ENCODE results near the gene BMAL1. TPM values are rescaled to one million over a fixed set of nuclear protein-coding genes. Genes with fewer than 3 reads are reported as not detected.

The BMAL1 gene
- total and polyA plus RNA-seq, 2 donors from 2014 or later, result 9.2 to 20.6 TPM

DNA sequence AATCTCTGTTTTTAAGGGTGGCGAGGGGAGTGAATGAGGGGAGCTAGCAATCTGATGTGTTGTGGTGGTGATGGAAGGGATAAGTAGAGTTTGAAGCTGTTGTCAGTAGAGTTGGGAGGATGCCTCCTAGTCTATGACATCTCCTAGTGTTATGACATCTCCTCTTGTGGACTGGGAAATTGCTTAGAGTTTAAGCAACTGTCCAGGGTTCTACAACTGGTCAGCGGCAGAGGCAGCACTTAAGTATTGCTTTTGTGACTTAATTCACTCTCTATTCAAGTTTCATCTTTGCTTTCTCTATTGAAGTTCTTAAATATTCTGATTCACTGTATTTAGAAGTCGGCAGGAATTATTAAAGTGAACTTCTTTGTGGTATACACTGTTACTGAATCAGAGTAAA is 13.8 kb downstream of the BMAL1 start:
- intact Hi-C loops (cut with DNase I), result no loop called here
- H3K27me3 ChIP-seq (ENCODE audit: control insufficient read depth, insufficient read depth, low read length), result no peaks in the 10 kb centered on the region
- TF ChIP-seq, protein P1, sequence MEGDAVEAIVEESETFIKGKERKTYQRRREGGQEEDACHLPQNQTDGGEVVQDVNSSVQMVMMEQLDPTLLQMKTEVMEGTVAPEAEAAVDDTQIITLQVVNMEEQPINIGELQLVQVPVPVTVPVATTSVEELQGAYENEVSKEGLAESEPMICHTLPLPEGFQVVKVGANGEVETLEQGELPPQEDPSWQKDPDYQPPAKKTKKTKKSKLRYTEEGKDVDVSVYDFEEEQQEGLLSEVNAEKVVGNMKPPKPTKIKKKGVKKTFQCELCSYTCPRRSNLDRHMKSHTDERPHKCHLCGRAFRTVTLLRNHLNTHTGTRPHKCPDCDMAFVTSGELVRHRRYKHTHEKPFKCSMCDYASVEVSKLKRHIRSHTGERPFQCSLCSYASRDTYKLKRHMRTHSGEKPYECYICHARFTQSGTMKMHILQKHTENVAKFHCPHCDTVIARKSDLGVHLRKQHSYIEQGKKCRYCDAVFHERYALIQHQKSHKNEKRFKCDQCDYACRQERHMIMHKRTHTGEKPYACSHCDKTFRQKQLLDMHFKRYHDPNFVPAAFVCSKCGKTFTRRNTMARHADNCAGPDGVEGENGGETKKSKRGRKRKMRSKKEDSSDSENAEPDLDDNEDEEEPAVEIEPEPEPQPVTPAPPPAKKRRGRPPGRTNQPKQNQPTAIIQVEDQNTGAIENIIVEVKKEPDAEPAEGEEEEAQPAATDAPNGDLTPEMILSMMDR (IDR thresholded peaks at IDR 0.05; ENCODE audit: borderline replicate concordance, extremely low read depth, insufficient read depth), result no peak

GRCh38 chr11:13291800-13292199 is 14.2 kb downstream of the BMAL1 start:
- FAIRE-seq (no peak), DNase-seq (no peak)
- Histone ChIP-seq H3K27me3 (ENCODE audit: control insufficient read depth, insufficient read depth, low read length) (no peaks in the 10 kb centered on the region), H3K9me3 (ENCODE audit: control insufficient read depth in 2 of 3, insufficient read depth in 1 of 3, low read length in 3 of 3) (no peaks in the 10 kb centered on the region), H3K9ac (ENCODE audit: low read length in 3 of 3) (no peak overlapping the region), H3K4me1 (ENCODE audit: control insufficient read depth in 2 of 3, insufficient read depth in 2 of 3, low read depth in 1 of 3, low read length in 3 of 3) (peaks cover 0 to 7% (median 0%) of the 10 kb centered on the region in 3 donors), H3K36me3 (ENCODE audit: control insufficient read depth in 2 of 3, insufficient read depth in 3 of 3, low read length in 3 of 3) (no peaks in the 10 kb centered on the region), H3K4me3 (ENCODE audit: low read length in 3 of 3) (no peak overlapping the region), H3K27ac (ENCODE audit: low read depth in 2 of 2, low read length in 2 of 2) (no peak overlapping the region)
- intact Hi-C loops (cut with DNase I), result no loop called here
- TF ChIP-seq, protein P1 (IDR thresholded peaks at IDR 0.05; ENCODE audit: borderline replicate concordance, extremely low read depth, insufficient read depth), result no peak

More for the DNA sequence above, 13.8 kb downstream of the BMAL1 start:
- DNase-seq (no peak), FAIRE-seq (no peak)
- no peak overlapping the region for H3K4me3 ChIP-seq (ENCODE audit: low read length in 3 of 3)
- H3K4me1 ChIP-seq (ENCODE audit: control insufficient read depth in 2 of 3, insufficient read depth in 2 of 3, low read depth in 1 of 3, low read length in 3 of 3), result peaks cover 0 to 7% (median 0%) of the 10 kb centered on the region in 3 donors
- H3K9ac ChIP-seq (ENCODE audit: low read length in 3 of 3), result no peak overlapping the region
- no peaks in the 10 kb centered on the region for H3K9me3 ChIP-seq (ENCODE audit: control insufficient read depth in 2 of 3, insufficient read depth in 1 of 3, low read length in 3 of 3)
- H3K36me3 ChIP-seq (ENCODE audit: control insufficient read depth in 2 of 3, insufficient read depth in 3 of 3, low read length in 3 of 3), result no peaks in the 10 kb centered on the region
- H3K27ac ChIP-seq (ENCODE audit: low read depth in 2 of 2, low read length in 2 of 2), result no peak overlapping the region

DNA sequence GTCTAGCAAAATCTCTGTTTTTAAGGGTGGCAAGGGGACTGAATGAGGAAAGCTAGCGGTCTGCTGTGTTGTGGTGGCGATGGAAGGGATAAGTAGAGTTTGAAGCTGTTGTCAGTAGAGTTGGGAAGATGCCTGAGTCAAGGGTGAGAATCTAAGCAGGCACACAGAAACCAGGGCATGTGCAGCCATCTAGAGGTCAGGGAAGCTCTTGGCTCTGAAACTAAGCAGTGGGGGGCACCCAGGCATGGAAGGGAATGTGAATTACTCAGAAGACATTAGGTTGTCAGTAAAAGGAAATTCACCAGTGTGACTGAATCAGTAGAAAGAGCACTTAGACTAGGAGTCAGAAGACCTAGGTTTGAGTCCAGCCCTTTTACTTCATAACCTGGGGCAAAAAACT is 15.4 kb downstream of the BMAL1 start:
- Histone ChIP-seq H3K27me3 (ENCODE audit: control insufficient read depth, insufficient read depth, low read length) (no peaks in the 10 kb centered on the region), H3K9ac (ENCODE audit: low read length in 3 of 3) (no peak overlapping the region), H3K36me3 (ENCODE audit: control insufficient read depth in 2 of 3, insufficient read depth in 3 of 3, low read length in 3 of 3) (no peaks in the 10 kb centered on the region), H3K4me3 (ENCODE audit: low read length in 3 of 3) (no peak overlapping the region), H3K9me3 (ENCODE audit: control insufficient read depth in 2 of 3, insufficient read depth in 1 of 3, low read length in 3 of 3) (no peaks in the 10 kb centered on the region), H3K27ac (ENCODE audit: low read depth in 2 of 2, low read length in 2 of 2) (no peak overlapping the region), H3K4me1 (ENCODE audit: control insufficient read depth in 2 of 3, insufficient read depth in 2 of 3, low read depth in 1 of 3, low read length in 3 of 3) (peaks cover 0 to 16% (median 4%) of the 10 kb centered on the region in 3 donors)
- DNase-seq (no peak), FAIRE-seq (no peak)
- TF ChIP-seq, protein P1 (IDR thresholded peaks at IDR 0.05; ENCODE audit: borderline replicate concordance, extremely low read depth, insufficient read depth), result no peak
- intact Hi-C loops (cut with DNase I), result no loop called here

DNA sequence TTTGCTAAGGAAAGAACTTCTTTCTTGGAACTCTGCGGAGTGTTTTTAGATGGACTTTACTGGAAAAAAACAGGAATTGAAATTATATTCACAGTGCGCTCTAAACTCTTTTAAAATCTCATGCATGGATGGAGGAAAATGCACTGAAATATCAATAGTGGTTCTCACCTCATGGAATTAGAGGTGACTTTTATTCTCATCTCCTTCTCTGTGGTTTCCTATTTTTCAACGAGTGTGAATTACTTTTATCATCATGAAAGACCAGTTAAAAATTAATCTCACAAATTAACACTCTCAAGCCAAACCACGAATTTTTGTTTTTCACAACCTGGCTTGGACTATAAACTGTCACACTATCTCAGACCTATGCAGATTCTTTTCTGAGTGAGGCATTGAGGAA is 16.6 kb downstream of the BMAL1 start:
- H3K4me3 ChIP-seq (ENCODE audit: low read length in 3 of 3), result no peak overlapping the region
- no peaks in the 10 kb centered on the region for H3K9me3 ChIP-seq (ENCODE audit: control insufficient read depth in 2 of 3, insufficient read depth in 1 of 3, low read length in 3 of 3)
- peaks cover 0 to 17% (median 5%) of the 10 kb centered on the region in 3 donors for H3K4me1 ChIP-seq (ENCODE audit: control insufficient read depth in 2 of 3, insufficient read depth in 2 of 3, low read depth in 1 of 3, low read length in 3 of 3)
- TF ChIP-seq, protein P1 (IDR thresholded peaks at IDR 0.05; ENCODE audit: borderline replicate concordance, extremely low read depth, insufficient read depth), result no peak
- FAIRE-seq (no peak), DNase-seq (no peak)
- intact Hi-C loops (cut with DNase I), result no loop called here
- H3K27ac ChIP-seq (ENCODE audit: low read depth in 2 of 2, low read length in 2 of 2), result no peak overlapping the region
- H3K36me3 ChIP-seq (ENCODE audit: control insufficient read depth in 2 of 3, insufficient read depth in 3 of 3, low read length in 3 of 3), result no peaks in the 10 kb centered on the region
- no peaks in the 10 kb centered on the region for H3K27me3 ChIP-seq (ENCODE audit: control insufficient read depth, insufficient read depth, low read length)
- no peak overlapping the region for H3K9ac ChIP-seq (ENCODE audit: low read length in 3 of 3)

Measured in kidney (tissue), 14 donors.